Fibroblast of the aortic adventitia (primary cell): Measurements from ENCODE around the gene ZACN. TPM values are rescaled to one million over a fixed set of nuclear protein-coding genes. Genes with fewer than 3 reads are reported as not detected.
"Not testable (repeated sequence)": the region's sequence is repeated elsewhere in the genome, so short reads cannot be mapped to it uniquely, and the experiment has no call there.

Experiments
- DNase-seq: peaks from one replicate; pipeline ENCODE4 v3.0.0-alpha.2; 2010; ENCODE audit warnings: low read depth
- H3K4me3 ChIP-seq: 2 replicates; pipeline ENCODE4 v1.5.1; 2011; ENCODE audit warnings: low read depth, mild to moderate bottlenecking, control low read depth, low read length, moderate library complexity
- total RNA-seq: library from RNA; depleted of rRNA; stranded (reverse); fragments of >200 nt; gene quantifications from 2 replicates; pipeline ENCODE4 v1.2.3, GENCODE V29; 2012; ENCODE audit warnings: low replicate concordance
- TF ChIP-seq, protein P1 (sequence below): IDR thresholded peaks from 2 replicates; pipeline ENCODE4 v1.5.1; 2011; ENCODE audit warnings: mild to moderate bottlenecking, low read length, control low read depth, inconsistent platforms; ENCODE audit not compliant: insufficient read depth

Gene ZACN
- total RNA-seq, 1 donor, result not detected

DNA sequence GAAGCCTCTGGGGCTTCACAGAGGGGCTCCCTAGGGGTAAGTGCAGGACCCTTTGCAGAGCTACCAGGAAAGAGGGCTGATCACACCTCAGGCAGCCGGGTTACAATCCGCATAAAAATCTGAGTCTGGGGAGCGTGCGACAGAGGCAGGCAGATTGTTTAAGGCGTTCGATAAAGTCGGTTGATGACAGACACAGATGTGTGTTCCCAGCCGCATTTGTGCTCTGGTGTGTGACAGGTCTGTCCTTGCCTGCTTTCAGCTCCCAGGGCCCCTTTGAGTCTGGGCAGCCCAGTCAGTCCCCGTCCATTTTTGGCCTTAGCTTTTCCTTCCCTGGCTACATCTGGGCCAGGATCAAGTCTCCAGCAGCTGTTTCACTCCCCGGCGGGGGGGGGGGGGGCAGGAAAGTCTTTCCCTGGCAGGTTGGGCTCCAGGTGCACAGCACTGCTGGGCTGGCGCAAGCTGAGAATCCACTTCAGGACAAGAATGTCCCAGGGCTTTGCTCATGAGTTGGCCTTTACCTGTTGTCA lies 1.3 kb upstream of the ZACN start:
- no peak for DNase-seq
- TF ChIP-seq, protein P1, sequence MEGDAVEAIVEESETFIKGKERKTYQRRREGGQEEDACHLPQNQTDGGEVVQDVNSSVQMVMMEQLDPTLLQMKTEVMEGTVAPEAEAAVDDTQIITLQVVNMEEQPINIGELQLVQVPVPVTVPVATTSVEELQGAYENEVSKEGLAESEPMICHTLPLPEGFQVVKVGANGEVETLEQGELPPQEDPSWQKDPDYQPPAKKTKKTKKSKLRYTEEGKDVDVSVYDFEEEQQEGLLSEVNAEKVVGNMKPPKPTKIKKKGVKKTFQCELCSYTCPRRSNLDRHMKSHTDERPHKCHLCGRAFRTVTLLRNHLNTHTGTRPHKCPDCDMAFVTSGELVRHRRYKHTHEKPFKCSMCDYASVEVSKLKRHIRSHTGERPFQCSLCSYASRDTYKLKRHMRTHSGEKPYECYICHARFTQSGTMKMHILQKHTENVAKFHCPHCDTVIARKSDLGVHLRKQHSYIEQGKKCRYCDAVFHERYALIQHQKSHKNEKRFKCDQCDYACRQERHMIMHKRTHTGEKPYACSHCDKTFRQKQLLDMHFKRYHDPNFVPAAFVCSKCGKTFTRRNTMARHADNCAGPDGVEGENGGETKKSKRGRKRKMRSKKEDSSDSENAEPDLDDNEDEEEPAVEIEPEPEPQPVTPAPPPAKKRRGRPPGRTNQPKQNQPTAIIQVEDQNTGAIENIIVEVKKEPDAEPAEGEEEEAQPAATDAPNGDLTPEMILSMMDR, result no peak
- no peak overlapping the region for H3K4me3 ChIP-seq

DNA sequence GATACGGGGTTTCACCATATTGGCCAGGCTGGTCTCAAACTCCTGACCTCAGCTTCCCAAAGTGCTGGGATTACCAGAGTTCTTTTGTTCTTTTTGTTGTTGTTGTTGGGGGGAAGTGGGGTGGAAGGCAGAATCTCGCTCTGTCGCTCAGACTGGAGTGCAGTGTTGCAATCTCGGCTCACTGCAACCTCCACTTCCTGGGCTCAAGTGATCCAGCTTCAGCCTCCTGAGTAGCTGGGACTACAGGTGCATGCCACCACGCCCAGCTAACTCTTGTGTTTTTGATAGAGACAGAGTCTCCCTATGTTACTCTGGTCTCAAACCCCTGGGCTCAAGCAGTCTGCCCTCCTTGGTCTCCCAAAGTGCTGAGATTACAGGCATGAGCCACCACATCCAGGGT lies 612 bp upstream of the ZACN start:
- DNase-seq, H3K4me3 ChIP-seq: not testable (repeated sequence)

DNA sequence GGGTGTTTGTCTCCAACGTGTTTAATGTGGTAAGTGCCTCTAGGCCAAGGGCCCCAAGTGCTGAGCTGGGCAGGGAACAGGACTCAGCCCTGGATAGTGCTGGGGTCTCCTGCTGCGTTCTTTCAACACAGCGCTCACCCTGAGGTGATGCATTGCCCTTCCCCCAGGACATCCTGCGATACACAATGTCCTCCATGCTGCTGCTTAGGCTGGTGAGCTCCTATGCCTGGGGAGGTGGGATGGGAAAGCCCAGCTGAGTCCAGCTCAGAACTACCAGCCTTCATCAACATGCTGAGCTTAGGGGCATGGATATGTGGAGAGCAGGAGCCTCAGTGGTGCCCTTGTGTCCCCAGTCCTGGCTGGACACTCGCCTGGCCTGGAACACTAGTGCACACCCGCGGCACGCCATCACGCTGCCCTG lies 563 bp downstream of the ZACN start:
- DNase-seq, result no peak
- TF ChIP-seq, protein P1, result no peak
- no peak overlapping the region for H3K4me3 ChIP-seq

GRCh38 chr17:76079956-76080767 lies 1.2 kb downstream of the ZACN start:
- no peak for DNase-seq
- no peak overlapping the region for H3K4me3 ChIP-seq
- TF ChIP-seq, protein P1, result peak; percentile 14

DNA sequence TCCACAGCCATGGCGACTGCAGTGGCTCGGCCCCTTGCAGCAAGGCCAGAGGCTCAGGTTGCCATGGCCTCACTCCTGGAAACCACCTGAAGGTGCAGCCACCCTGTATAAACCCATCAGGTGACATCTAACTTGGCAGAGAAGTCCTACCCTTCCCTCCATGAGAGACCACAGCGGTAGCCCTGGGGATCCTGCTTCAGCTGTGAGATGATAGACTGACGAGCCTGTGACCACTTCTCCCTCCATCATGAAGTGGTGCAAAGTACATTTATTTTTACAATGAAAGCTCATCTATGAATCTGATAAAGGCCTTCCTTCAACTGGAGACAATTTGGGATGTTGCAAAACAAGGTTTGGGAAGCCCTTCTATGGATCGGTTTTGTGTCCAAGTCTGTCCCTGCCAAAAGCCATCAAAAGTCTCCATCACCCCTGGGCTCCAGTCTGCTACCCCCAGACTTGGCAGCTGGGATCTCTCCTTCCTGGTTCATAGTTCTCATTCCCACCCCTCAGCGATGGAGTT lies 1.8 kb downstream of the ZACN start:
- H3K4me3 ChIP-seq, result no peak overlapping the region
- TF ChIP-seq, protein P1, result no peak
- no peak for DNase-seq

DNA sequence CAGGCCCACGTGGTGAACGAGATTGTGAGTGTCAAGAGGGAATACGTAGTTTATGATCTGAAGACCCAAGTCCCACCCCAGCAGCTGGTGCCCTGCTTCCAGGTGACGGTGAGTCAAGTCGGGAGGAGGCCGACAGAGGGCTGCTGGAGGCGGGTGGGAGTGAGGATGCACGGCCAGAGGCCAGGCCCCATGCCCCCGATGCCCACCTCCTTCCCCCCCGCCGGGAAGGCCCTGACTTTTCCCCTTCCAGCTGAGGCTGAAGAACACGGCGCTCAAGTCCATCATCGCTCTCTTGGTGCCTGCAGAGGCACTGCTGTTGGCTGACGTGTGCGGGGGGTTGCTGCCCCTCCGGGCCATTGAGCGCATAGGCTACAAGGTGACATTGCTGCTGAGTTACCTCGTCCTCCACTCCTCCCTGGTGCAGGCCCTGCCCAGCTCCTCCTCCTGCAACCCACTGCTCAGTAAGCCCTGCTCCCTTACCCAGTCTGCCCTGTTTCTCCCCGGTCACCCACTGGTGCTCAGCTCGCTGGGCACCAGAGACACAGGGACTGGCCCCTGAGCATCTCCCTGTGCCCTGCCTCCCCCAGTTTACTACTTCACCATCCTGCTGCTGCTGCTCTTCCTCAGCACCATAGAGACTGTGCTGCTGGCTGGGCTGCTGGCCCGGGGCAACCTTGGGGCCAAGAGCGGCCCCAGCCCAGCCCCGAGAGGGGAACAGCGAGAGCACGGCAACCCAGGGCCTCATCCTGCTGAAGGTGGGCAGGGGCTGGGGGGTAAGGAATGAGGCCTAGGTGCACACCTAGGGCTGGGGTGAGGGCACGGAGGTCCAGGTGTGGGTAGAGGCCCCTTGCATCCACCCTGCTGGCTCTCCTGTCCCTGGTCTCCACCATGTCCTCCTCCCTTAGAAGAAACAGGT lies 2.6 kb downstream of the ZACN start:
- no peak for DNase-seq
- no peak overlapping the region for H3K4me3 ChIP-seq

More for the DNA sequence above, 2.6 kb downstream of the ZACN start:
- TF ChIP-seq, protein P1, result no peak
